ENCODE data around the gene KYAT1.

The KYAT1 gene

GRCh38 chr9:128835246-128836210 is 46.2 kb downstream of the KYAT1 start:
- DNase-seq: no peak

- DNase-seq: no peak
Measured at GRCh38 chr9:128833696-128834095, 48.1 kb downstream of the KYAT1 start.

DNA sequence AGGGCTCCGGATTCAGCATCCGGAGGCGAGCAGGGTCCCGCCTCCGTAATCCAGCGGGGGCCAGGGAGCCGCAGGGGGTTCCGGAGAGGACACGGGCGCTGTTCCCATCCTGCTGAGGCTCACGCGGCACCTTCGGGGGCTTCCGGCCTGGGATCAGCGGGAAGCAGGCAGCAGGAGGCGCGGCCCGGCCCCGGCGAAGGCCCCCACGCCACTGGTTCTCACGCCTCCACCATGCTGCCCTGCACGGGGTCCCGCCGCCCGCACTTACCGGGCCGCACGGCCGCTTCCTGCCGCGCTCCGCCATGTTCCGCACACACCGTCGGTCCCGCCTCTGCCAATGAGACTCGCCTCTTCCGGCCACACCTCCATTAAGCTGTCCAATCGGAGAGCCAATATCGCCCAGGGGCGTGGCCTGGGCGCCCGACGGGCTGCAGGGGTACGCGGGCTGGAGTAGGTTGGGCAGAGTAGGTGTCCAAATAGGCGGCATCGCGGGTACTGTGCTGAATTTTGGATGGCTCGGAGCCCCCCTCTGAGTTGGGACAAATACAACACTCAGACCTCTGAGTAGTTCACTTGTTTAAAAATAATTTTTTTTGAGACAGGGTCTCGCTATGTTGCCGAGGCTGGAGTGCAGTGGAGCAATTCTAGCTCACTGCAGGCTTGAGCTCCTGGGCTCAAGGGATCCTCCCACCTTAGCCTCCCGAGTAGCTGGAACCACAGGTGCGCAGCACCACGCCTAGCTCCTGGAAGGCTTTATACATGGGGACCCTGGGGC is 52.1 kb downstream of the KYAT1 start, which contains the start of gene SPOUT1:
SPOUT1 (minus strand) TSS at position 318 of the 775 bp plus-strand sequence; CDS start at position 304, 14 bp downstream.
- DNase-seq: peak; percentile 95

DNA sequence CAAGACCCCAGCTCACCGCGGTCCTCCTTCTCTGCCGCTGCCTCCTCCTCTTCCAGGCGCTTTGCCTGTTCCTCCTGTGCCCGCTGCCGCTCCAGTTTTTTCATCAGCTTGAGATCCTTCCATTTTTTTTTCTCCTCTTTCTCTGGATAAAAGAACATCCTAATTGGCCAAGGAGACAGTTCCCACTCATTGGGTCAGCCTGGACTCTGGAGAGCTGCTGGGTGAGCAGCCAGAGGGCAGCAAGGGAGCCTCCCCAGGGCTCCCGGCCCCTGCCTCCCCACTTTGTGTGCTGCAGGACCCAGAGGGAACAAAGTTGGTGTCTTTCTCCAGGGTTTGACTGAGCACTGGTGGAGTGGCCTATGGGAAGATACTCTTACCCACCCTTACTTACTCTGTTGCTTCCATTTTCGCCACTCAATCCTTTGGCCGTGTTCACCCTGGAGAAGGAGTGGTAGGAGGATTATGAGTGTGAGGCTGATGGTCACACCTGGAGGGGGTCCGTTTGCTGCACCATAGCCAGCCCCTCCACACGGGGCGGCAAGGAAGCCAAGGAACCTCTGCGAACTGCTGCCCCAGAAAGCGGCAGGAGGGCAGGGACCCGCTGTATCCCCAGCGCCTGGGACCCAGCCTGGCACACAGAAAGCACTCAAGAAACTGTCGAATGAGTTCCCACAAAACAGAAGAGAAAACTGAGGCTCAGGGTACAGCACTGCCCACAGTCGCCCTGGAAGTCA is 52.9 kb downstream of the KYAT1 start:
- DNase-seq: no peak

DNA sequence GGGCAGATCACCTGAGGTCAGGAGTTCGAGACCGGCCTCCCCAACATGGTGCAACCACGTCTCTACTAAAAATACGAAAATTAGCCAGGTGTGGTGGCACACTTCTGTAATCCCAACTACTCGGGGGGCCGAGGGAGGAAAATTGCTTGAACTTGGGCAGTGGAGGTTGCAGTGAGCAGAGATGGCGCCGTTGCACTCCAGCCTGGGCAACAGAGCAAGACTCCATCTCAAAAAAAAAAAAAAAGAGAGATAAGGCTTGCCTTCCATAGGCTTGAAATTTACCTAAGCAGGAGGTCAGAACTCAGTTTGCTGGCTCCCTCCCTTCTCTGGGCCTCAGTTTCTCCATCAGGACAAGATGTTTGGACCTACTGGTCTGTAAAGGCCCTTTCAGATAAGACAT is 53.5 kb downstream of the KYAT1 start:
- DNase-seq: no peak

- DNase-seq: no peak
Measured at GRCh38 chr9:128825923-128826700, 55.6 kb downstream of the KYAT1 start.

GRCh38 chr9:128824911-128825310 is 56.8 kb downstream of the KYAT1 start:
- no peak for DNase-seq

GRCh38 chr9:128823903-128824406 is 57.8 kb downstream of the KYAT1 start:
- no peak for DNase-seq

- DNase-seq: no peak
Measured at GRCh38 chr9:128823362-128823902, 58.3 kb downstream of the KYAT1 start.

DNA sequence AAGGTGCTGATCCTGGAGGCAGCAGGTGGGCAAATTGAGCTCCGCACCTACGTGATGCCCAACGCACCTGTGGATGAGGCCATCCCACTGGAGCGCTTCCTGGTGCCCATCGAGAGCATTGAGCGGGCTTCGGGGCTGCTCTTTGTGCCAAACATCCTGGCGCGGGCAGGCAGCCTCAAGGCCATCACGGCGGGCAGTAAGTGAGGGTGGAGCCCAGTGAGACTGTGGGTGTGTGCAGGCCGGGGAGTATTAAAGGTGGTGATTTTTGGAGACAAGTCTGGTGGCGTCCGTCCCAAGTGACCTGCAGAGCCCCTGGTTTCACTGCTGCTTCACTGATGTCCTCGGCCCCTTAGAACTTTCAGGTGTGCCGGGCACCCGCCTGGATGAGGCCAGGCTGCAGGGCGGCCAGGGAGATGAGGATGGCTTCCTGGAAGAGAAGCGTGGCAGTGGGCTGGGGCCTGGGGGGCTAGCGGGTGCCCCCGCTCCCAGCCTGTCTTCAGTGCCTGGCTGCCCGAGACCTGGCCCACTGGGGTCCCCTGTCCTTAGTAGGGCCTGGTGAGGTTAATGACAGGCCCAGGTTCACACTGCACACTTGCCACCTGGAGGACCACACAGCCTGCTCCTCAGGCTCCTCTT is 59.2 kb downstream of the KYAT1 start:
- DNase-seq: no peak

DNA sequence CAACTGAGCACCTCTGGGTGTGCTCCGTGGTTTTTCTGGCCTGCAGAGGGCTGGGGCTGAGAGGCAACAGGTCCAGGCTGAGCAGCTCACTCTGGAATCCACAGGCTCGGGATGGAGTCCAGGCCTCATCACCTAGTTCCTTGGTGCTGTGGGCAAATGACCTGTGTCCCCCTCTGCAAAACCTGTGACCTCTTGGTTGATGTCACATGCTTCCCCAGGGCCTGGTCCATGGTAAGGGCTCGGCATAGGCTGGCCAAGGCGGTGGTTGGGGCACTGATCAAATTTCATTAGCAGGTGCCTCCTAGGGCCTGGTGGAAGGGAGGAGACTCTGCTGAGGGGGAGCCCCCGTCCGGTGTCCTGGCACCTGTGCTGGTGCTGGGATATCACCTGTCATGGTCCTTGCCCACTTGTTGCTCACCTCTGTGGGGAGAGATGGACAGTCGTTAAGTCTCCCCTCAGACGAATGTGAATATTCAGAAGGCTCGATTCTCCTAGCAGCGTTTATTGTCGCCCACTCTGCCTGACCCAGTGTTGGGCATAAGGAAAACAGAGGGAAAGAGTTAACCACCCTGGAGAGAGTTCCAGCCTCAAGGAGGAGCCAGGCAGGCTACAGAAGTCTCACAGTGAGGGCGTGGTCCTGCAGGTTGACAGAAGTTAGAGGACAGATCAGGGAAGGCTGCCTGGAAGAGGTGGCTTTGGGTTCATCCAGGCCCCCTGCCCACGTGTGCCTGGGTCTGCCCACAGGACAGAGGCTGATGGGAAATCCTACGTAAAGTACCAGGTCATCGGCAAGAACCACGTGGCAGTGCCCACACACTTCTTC is 60.0 kb downstream of the KYAT1 start:
- no peak for DNase-seq

- no peak for DNase-seq
Measured at GRCh38 chr9:128820665-128821583, 60.8 kb downstream of the KYAT1 start.

- no peak for DNase-seq
Measured at GRCh38 chr9:128819716-128820664, 61.8 kb downstream of the KYAT1 start.

GRCh38 chr9:128818839-128819715 is 62.7 kb downstream of the KYAT1 start:
- no peak for DNase-seq

DNA sequence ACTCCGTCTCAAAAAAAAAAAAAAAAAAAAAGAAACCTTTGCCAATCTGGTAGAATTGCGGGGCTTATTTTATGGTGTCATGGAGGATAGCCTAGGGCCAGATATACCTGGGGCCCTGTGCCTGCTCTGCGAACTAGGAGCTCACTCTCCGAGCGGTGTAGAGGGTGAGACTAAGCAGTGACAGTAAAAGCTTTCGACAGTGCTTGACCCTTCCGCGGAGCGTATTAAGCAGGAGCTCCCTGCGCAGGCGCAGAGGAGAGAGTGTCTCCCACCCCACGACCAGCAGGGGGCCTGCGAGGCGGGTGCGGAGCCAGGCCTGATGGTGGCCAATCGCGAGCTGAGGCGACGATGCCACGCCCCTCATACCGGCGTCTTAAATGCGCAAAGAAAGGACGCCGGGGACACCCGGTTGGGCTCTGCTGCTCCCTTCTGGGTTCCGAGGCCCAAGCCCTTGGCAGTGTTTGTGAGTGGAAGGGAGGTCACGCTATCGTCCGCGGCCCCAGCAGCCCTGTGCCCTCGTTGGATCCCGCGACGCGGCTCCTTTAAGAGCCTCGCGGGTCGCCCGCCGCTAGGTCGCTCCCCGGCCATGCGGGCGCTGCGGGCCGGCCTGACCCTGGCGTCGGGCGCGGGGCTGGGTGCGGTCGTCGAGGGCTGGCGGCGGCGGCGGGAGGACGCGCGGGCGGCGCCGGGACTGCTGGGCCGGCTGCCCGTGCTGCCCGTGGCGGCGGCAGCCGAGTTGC is 63.5 kb downstream of the KYAT1 start, which contains the start of gene ENDOG:
ENDOG (plus strand) TSS at position 402 of the 740 bp plus-strand sequence; CDS start at position 587, 185 bp downstream.
- peak; percentile 99 for DNase-seq

DNA sequence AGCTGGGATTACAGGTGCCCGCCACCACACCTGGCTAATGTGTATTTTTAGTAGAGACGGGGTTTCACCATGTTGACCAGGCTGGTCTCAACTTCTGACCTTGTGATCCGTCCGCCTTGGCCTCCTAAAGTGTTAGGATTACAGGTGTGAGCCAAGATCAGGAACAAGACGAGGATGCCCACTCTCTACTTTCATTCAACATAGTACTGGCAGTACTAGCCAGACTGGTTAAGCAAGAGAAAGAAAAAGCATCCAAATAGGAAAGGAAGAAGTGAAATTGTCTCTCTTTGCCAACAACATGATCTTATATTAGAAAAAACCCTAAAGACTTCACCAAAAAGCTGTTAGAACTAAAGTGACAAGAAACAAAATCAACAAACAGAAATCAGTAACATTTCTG is 70.9 kb downstream of the KYAT1 start:
- no peak for DNase-seq

Measured in activated T-cell treated with anti-CD3 and anti-CD28 coated beads, Interleukin-2, amount 50 U/mL, for 1 hour (primary cell).